ENCODE results near the gene RBM42.

The RBM42 gene

GRCh38 chr19:35656700-35657099, 27.9 kb downstream of the RBM42 start:
- H3K27ac ChIP-seq, result no peak overlapping the region
- ChIA-PET CTCF (interaction anchor here (0.6 kb wide), 1 partner anchor 66 kb away, joined by 3 read pairs; no protein-coding TSS in a partner anchor), POLR2A (ENCODE audit: low non-redundant PET) (no interaction called here)
- TF ChIP-seq CTCF (conservative IDR thresholded peaks at IDR 0.05; ENCODE audit: low read depth), result no peak
- no peak for DNase-seq (ENCODE audit: low spot score)

- CTCF ChIA-PET, result interaction anchor here (0.5 to 0.9 kb wide), 3 partner anchors 9 to 109 kb away, joined by 3 to 5 read pairs (median 4); no protein-coding TSS in a partner anchor
Observed at GRCh38 chr19:35657904-35658700, 29.3 kb downstream of the RBM42 start.

GRCh38 chr19:35661995-35662340, 33.1 kb downstream of the RBM42 start:
- peak overlapping the region; percentile 29; the same call in 1 of the 2 replicates for H3K27ac ChIP-seq
- POLR2A ChIA-PET (ENCODE audit: low non-redundant PET), result no interaction called here
- no peak for TF ChIP-seq CTCF (conservative IDR thresholded peaks at IDR 0.05; ENCODE audit: low read depth)
- CTCF ChIA-PET, result interaction anchor here (0.5 kb wide), 1 partner anchor 32 kb away, joined by 3 read pairs; no protein-coding TSS in a partner anchor
- DNase-seq (ENCODE audit: low spot score), result no peak

More at GRCh38 chr19:35657904-35658700, 29.3 kb downstream of the RBM42 start:
- TF ChIP-seq CTCF (conservative IDR thresholded peaks at IDR 0.05; ENCODE audit: low read depth), result no peak
- no peak overlapping the region for H3K27ac ChIP-seq
- POLR2A ChIA-PET (ENCODE audit: low non-redundant PET), result no interaction called here
- no peak for DNase-seq (ENCODE audit: low spot score)

GRCh38 chr19:35663981-35664380, 35.1 kb downstream of the RBM42 start:
- no peak overlapping the region for H3K27ac ChIP-seq
- POLR2A ChIA-PET (ENCODE audit: low non-redundant PET), result no interaction called here
- no peak for DNase-seq (ENCODE audit: low spot score)
- TF ChIP-seq CTCF (conservative IDR thresholded peaks at IDR 0.05; ENCODE audit: low read depth), result no peak
- CTCF ChIA-PET, result no interaction called here

- TF ChIP-seq CTCF (conservative IDR thresholded peaks at IDR 0.05; ENCODE audit: low read depth), result no peak
- POLR2A ChIA-PET (ENCODE audit: low non-redundant PET), result no interaction called here
- no peak overlapping the region for H3K27ac ChIP-seq
- DNase-seq (ENCODE audit: low spot score), result no peak
- CTCF ChIA-PET, result no interaction called here
Observed at GRCh38 chr19:35665157-35665556, 36.3 kb downstream of the RBM42 start.

GRCh38 chr19:35665604-35666003, 36.8 kb downstream of the RBM42 start:
- no peak overlapping the region for H3K27ac ChIP-seq
- ChIA-PET POLR2A (ENCODE audit: low non-redundant PET) (interaction anchor here (0.8 kb wide), 1 partner anchor 81 kb away, joined by 3 read pairs; no protein-coding TSS in a partner anchor), CTCF (interaction anchor here (0.7 kb wide), 1 partner anchor 22 kb away, joined by 4 read pairs; no protein-coding TSS in a partner anchor)
- TF ChIP-seq CTCF (conservative IDR thresholded peaks at IDR 0.05; ENCODE audit: low read depth), result no peak
- no peak for DNase-seq (ENCODE audit: low spot score)

All from RWPE1 (cell line).